Uterus (tissue), 2 donors: ENCODE data around the gene MBD4.

Source experiments
- CTCF ChIP-seq, 4 experiments: fragments of 200-600 bp in 2 of 4; fragments of 450-650 bp in 2 of 4; sonication (generic) in 2 of 4; IDR thresholded peaks; one replicate each; pipeline ENCODE4 v1.5.1; 2016 to 2019; ENCODE audit warnings: antibody characterized with exemption in 4 of 4, mild to moderate bottlenecking in 2 of 4, moderate library complexity in 1 of 4
- POLR2A ChIP-seq, 2 donors: fragments of 450-650 bp; IDR thresholded peaks; one replicate each; pipeline ENCODE4 v1.6.1; 2016; ENCODE audit warnings: antibody characterized with exemption in 2 of 2, mild to moderate bottlenecking in 1 of 2, moderate library complexity in 1 of 2

GRCh38 chr3:129403450-129403849, 36.3 kb downstream of the MBD4 start:
- TF ChIP-seq CTCF (IDR thresholded peaks at IDR 0.05): no peak
- no peak for TF ChIP-seq POLR2A (IDR thresholded peaks at IDR 0.05)
